HTR-8/SVneo (cell line): ENCODE data around the gene SENP7.
"Not testable (repeated sequence)": the region's sequence is repeated elsewhere in the genome, so short reads cannot be mapped to it uniquely, and the experiment has no call there.

Experiments used
- DNase-seq: peaks from one replicate; pipeline ENCODE4 v3.0.0; 2011; ENCODE audit warnings: low spot score, mixed read lengths; ENCODE audit not compliant: insufficient read length
- FAIRE-seq: peaks from 2 replicates; lab custom pipeline; 2011; peaks lifted over from hg19 to GRCh38; lab: Jason Lieb, UNC

SENP7 gene

GRCh38 chr3:101512646-101513418, at the start of gene SENP7:
TSS of gene SENP7 (minus strand) at chr3:101513212. CDS start at chr3:101513130, 82 bp downstream.
- FAIRE-seq: peak; percentile 83
- peak; percentile 85 for DNase-seq

- FAIRE-seq: peak; percentile 44
- peak; percentile 94 for DNase-seq
These were observed 48.8 kb upstream of the SENP7 start, which contains the start of gene TRMT10C for GRCh38 chr3:101561630-101562328. TSS of gene TRMT10C (plus strand) at chr3:101561868. CDS start at chr3:101564782, 2,914 bp downstream.

- FAIRE-seq: no peak
- no peak for DNase-seq
These were observed 43.1 kb upstream of the SENP7 start for GRCh38 chr3:101556064-101556463.

- FAIRE-seq, DNase-seq: not testable (repeated sequence)
These were observed 40.4 kb upstream of the SENP7 start for GRCh38 chr3:101553381-101553780.

GRCh38 chr3:101551359-101552081, 38.5 kb upstream of the SENP7 start:
- not testable (repeated sequence) for DNase-seq, FAIRE-seq

GRCh38 chr3:101549473-101549872, 36.5 kb upstream of the SENP7 start:
- DNase-seq: no peak
- no peak for FAIRE-seq

GRCh38 chr3:101548527-101549105, 35.6 kb upstream of the SENP7 start:
- FAIRE-seq (no peak), DNase-seq (no peak)

GRCh38 chr3:101544161-101544850, 31.3 kb upstream of the SENP7 start:
- no peak for DNase-seq
- no peak for FAIRE-seq

GRCh38 chr3:101542957-101543356, 29.9 kb upstream of the SENP7 start:
- no peak for FAIRE-seq
- DNase-seq: no peak

- not testable (repeated sequence) for DNase-seq, FAIRE-seq
These were observed 23.9 kb upstream of the SENP7 start for GRCh38 chr3:101536955-101537354.

GRCh38 chr3:101536266-101536665, 23.3 kb upstream of the SENP7 start:
- FAIRE-seq (no peak), DNase-seq (no peak)

- DNase-seq (no peak), FAIRE-seq (no peak)
These were observed 22.2 kb upstream of the SENP7 start for GRCh38 chr3:101535221-101535620.

- DNase-seq: no peak
- no peak for FAIRE-seq
These were observed 20.6 kb upstream of the SENP7 start for GRCh38 chr3:101533603-101533968.

GRCh38 chr3:101532783-101533602, 20.0 kb upstream of the SENP7 start:
- FAIRE-seq: no peak
- no peak for DNase-seq

GRCh38 chr3:101531473-101532086, 18.6 kb upstream of the SENP7 start:
- DNase-seq (peak; percentile 18), FAIRE-seq (no peak)

GRCh38 chr3:101530686-101531047, 17.7 kb upstream of the SENP7 start:
- FAIRE-seq (no peak), DNase-seq (no peak)

- DNase-seq (no peak), FAIRE-seq (no peak)
These were observed 17.0 kb upstream of the SENP7 start for GRCh38 chr3:101529816-101530685.

GRCh38 chr3:101527906-101528305, 14.9 kb upstream of the SENP7 start:
- no peak for FAIRE-seq
- no peak for DNase-seq
